Effector CD4-positive, alpha-beta T cell (primary cell): ENCODE results near the gene SYP.

Experiments
- DNase-seq: peaks from one replicate; pipeline ENCODE4 v3.0.0-alpha.2; 2020

The SYP gene

DNA sequence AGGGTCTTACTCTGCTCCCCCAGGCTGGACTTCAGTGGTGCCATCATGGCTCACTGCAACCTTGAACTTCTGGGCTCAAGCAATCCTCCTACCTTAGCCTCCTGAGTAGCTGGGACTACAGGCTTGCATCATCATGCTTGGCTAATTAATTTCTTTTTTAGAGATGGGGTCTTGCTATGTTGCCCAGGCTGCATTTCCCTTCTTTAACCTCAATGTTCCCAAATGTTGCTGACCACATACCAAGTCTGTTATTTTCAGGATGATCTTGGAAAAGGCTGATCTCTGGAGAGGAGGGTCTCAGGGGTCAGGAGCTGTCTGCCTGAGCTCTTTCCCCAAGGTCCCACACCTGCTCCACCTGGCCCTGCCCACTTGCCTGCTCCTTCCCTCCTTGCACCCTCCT, 20.1 kb upstream of the SYP start:
- DNase-seq = no peak

DNA sequence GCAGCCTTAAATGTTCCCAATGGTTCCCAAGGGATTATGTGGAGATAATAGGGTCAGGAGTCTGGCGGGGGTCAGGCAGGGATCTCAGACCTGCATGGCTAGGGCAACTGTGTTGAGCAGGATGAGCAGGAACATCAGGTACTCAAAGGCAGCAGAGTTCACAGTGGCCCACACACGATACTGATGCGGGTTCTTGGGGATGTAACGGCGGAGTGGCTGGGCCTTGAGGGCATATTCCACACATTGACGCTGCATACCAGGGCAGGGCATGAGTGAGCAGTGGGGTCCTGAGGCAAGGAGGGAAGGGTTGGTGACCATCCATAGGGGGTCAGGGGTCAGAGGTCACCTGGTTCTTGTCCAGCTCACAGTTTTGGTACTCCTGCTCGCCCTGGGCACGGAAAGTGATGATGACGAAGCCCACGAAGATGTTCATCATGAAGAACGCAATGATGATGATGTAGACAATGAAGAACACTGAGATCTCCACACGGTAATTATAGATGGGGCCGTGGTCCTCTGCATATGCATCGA, 15.1 kb upstream of the SYP start:
- no peak for DNase-seq

DNA sequence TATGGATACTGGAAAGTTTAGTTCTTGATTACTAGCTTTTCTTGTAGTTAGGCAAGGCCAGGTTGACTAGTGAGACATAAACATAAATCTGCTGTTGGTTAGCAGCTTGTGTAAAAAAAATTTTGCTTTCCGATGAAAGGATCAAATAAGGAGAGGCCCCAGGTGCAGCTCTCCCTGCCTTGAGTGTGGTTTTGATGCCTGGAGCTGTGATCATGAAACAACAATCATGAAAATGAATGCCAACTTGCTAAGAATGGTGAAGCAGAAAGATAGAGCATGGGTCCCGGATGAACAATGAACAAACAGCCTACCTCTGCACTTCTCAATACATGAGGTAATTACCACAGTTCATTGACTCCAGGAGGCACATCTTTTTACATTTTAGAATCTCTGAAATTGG, 14.4 kb upstream of the SYP start:
- no peak for DNase-seq

DNA sequence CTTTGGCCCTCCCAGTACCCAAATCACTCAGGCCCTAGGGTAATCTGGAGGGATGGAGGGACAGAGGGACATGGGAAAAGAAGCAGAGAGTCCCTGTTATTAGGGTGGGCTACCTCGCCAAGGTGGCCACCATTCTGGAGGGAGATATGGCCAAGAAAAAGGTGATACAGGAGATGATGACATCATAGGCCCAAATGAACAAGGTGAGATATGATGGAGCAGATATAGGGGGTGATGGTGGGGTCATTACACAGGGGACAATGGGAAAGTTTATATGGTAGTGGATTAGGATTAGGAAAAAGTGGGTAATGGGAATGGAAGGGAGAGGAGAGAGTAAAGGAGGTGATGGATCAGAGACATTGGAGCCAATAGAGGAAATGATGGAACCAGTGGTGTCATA, 12.9 kb upstream of the SYP start:
- no peak for DNase-seq

DNA sequence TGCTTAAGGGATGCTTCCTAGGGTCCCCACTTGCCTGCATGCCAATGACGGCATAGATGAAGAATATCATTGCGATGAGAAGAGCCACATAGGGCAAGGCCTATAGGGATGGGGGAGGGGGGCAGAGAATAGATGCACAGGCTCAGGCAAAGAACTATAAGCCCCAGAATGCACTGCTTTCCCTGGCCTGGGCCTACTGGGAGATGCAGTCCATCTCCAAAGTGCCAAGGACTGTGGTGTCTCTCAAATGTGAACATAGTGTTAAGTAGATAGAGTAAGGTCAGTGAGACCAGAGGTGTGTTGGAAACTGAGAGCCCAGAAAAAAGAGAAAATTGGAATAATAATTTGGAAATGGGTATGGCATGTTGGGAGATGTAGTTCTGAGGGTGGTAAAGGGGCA, 12.2 kb upstream of the SYP start:
- DNase-seq = no peak

DNA sequence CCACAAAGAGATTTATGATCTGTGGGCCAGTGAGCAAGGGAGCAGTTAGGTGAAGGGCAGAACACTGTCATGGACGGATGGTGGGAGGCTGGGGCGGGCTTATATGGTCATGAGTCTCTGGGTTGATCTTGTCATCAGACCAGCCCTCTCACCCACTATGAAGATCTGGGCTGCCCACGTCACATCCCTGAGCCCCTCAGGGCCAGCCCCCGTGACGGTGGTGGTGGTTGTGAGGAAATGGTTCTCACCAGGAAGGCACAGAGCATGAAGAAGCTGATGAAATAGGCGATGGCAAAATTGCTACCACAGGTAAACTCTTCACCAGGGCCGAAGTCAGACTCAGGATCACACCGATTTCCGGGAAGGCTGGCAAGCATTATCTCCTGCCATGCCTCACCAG, 11.1 kb upstream of the SYP start:
- DNase-seq = no peak

DNA sequence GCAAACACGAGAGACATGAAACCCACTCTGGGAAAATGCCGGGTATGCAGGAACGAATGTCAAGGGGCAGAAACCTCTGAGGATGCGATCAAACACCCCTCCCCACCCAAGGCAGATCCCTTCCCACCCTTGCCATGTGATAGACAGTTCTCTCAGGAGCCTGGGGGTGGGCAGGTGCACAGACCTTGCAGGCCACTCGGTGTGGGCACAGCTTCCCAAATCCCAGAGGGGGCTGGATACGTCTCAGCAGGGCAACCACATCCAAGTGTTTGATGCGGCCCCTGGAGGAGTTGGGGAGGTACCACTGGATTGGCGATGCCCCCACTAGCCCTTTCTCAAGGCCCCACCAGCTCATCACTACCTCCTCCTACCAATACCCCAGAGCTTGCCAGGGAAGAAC, 10.4 kb upstream of the SYP start:
- no peak for DNase-seq

DNA sequence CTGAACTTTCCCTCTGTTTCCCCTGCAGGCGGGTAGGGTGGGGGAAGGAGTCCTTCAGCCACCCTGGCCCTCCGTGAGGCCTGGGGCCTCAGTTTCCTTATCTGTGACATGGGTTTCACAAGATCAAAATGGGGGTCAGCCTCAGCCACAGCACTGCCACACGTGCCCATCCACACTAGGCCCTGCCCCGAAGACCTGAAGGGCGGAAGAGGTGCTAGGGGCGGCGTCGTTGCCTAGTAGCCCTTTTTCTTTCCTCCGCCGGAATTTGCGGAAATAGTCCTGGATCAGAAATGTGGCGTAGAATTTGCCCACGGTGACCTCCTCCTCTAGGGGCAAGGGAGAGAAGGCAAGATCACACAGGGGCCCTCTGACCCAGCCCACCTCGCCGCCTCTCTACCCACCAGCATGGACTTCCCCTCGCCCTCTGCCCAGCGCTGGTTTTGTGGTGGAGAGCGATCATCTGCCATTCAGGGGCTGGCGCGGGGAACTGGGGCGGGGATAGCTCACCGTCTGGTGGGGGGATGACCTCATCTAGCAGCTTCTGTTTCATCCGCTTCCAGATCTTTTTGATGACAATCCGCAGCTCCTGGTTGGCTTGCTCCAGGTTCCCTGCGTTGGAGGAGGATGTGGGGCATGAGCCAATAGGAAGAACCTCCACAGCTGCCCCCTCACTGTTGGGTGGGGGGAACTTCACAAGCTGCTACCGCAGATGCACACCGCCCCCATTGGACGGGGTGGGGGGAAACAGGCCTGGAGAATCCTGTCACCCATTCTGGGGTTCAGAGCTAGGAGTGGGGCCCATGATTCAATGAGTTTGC, 9.7 kb upstream of the SYP start:
- DNase-seq = no peak

DNA sequence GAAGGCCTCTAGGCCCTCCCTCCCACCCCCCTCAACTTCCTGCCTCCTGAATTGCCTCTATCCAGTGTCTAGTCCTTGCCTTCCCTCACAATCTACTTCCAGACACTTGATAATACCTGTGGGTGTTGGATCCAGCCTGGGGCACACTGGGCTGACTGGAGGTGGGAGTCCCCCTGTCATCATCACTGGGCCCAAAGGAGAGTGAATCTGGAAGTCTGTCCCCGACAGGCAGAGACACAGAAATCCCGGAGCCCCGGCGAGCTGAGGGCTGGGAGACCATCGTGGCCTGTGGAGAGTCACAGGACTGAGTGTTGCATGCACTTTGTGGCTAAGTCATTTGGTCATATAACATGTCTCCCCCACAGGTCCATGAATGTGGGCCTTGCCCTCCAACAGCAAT, 8.4 kb upstream of the SYP start:
- no peak for DNase-seq

DNA sequence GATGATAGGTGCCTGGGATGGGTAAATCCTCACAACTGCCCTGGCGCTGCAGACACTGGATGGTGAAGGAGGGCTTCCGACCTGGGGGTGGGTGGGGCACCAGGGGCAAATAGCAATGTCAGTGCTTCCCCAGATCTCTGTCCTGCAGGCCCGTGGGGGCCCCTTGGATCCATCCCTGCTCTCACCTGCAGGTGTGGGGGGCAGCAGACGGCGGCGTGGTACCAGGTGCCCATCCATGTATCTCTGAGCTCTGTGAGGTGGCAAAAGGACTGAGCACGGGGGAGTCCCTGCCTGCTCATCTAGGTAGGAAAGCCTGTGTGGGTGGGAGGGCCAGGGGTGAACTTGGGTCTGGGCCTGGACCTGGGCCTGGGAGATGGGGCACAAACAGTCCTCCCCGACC, 6.5 kb upstream of the SYP start:
- no peak for DNase-seq

DNA sequence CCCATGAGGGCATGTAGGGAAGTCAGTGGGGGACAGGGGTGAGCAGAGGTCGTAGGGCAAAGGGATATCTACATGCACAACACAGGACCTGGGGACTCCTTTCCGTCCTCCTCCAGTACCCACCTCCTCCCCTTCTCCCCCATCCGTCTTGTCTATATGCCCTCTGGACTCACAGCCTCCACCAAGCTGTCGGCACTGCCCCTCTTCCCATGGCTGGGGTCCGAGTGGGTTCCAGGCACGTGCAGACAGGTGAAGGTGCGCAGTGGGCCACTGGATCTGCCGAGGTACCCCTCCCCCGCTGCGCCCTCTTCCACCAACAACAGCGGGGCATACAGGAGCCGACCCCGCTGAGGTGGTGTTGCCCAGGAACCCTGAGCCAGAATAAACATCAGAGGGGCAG, 5.5 kb upstream of the SYP start:
- DNase-seq = no peak

DNA sequence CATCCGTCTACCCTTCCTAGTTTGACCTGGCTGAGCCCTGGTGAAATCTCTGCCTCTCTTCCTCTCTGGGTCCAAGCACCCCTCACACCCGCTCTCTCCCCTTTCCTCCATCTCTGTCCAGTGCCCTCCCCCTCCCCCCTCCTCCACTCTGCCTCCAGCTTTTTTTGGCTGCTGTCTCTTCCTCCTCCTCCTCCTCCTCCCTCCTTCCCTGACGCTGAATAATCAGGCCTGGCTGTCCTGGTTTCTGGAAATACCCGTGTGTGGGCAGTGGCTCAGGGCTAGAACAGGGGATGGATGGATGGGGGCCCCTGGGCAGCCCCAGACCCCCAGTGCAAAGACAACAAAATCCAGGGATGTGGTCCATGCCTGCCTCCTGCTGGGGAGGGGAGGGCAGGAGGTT, 4.7 kb upstream of the SYP start:
- no peak for DNase-seq

DNA sequence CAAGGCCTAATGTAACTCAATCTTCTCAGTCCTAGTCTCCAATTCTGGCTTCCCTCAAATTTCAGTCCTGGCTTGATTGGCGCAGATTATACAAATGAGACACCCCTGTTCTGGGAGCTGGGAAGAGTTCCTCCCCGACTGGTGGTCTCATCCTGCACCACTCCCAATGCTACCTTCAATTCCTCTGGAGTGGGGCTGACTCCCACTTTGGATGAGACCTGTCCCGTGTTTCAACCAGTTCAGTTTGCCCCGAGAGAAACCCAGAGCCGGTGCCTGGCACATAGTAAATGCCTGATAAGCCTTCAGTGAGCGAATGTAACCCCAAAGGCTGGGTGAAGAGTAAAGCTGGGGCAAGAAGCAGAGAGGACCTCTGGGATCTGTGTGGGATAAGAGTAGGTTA, 4.0 kb upstream of the SYP start:
- DNase-seq = no peak

DNA sequence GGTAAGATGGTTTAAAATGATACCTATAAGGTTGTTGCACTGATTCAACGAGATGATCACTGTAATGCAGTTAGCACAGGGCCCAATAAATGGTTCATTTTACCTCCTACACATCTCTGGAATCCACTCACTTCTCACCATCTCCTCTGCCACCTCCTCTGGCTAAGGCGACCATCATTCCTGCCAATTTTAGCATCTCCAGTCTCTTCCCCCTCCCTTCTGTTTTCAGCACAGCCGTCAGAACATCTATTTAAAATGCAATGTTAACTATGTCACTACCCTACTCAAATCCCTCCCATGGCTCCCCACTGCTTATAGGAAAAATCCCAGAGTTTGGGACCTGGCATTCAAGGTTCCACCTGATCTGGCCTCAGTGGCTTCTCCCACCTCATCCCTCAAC, 3.5 kb upstream of the SYP start:
- no peak for DNase-seq

DNA sequence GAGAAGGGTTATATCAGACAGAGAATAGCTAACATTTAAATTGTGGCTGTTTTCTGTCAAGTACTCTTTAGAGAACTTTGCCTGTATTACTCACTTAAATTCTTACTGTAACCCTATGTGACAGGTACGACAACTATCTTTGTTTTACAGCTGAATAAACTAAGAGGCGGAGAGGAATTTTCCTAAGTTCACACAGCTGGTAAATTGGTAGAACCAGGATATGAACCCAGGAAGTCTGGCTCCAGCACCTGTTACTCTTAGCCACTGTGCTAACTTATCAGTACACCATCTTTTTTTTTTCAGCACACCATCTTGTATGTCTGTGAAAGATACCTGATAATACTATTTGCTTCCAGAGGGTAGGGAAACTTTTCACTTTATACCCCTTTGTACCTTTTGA, 2.0 kb upstream of the SYP start:
- DNase-seq = no peak

DNA sequence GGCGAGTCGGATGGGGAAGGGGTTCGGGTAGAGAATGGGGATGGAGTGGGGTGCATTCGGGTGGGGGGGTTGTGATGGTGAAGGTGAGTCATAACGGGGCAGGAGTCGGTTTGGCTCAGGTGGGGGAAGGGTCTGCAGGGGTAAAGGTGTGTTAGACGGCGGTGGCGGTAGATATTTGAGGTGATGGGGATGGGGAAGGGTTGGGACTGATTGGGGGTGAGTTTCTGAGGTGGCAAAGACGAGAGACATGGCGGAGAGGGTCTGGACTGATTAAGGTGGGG, 738 bp downstream of the SYP start:
- DNase-seq = no peak

DNA sequence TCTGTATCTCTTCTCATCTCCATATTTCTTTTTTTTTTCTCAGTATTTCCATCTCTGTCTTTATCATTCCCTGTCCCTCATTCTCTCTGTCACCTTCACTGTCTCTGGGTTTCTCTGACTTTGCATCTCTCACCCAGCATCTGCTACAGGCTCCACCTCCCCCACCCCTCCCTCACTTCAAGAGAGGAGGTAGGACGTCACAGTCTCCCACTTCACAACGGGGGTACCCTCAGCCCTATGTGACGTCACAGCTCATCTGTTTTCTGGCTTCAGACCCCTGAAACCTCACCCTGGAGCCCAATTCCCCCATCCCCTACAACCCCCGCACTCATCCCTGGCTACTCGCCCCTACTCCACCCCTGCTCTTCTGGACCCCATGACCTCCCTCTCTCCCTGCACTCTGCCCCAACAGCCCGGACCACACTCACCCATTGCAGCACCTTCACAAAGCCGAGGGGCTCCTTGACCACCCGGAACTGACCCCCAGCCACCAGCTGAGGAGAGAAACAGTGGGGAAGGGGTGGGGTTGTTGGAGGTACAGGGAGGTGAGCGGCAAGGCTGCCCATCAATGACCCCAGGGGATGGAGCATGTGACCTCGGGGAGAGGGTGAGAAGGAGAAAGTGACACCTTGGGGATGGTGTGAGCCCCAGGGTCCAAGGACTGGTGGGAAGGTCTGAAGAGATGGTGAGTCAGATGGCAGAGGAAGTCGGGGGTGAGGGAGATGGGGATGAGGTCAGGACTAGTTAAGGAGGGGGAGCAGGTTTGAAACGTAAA, 1.3 kb downstream of the SYP start:
- DNase-seq = no peak

DNA sequence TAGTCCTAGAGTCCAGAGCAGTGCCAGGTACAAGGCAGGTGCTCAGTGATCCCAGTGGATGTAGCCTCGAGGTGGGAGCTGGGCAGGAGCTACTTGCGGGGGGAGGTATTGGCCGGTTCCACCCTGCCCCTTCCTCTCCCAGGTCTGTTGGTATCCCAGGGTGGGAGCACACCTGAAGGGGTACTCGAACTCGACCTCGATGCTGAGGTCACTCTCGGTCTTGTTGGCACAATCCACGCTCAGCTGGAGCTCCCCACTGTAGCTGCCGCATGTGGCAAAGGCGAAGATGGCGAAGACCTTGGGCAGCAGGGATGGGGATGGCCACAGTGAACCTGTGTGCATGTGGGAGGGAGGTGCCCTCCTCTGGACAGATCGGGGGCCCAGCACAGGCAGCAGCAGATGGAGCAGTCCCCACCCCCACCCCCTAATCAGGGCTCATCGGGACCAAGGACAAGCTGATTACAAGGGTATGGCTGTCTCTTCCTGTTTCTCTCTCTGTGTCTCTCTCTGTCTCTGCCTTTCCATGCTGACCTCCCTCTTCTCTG, 2.4 kb downstream of the SYP start:
- no peak for DNase-seq

DNA sequence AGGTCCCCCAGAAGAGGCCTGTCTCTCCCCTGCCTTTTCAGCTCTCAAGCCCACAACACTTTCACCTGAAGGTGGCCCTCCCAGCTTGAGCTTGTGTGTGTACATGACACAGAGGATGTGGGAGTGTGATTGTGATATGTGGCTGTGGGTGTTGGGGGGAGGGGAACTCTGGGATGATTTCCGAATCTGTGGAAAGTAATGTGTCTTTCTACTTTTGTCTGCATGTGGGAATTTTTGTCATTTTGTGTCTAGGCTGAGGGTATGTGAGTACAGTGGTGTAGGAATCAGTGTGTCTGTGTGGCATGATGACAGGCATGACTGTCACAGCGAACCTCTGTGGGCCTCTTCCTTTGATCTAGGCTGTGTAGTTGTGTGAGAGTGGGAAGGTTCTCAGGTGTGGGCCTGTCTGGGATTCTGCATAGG, 6.4 kb downstream of the SYP start:
- no peak for DNase-seq

DNA sequence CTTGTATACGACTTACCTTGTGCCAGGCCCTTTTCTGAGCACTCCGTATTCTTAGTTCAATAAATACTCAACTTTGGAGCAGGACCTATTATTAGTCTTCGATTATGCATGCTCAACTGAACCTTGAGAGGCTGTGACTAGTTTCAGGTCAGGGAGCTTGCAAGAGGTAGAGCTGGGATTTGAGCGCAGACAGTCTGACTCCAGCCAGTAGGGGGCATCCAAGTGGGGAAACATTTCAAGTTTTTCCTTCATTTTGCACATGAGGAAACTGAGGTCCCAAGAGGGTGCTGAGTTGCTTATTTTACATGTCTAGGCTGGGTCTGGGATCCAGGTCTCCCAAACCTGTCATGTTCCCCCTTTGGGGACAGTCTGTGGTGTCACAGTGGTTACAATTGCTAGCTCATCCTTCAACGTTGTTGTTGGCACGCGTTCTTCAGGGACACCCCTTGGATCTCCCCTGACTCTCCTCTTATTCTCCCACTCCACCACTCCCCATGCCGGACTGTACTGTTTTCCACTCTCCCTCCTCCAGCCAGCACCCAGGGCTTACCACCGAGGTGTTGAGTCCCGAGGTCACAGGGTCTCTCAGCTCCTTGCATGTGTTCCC, 7.2 kb downstream of the SYP start:
- no peak for DNase-seq

DNA sequence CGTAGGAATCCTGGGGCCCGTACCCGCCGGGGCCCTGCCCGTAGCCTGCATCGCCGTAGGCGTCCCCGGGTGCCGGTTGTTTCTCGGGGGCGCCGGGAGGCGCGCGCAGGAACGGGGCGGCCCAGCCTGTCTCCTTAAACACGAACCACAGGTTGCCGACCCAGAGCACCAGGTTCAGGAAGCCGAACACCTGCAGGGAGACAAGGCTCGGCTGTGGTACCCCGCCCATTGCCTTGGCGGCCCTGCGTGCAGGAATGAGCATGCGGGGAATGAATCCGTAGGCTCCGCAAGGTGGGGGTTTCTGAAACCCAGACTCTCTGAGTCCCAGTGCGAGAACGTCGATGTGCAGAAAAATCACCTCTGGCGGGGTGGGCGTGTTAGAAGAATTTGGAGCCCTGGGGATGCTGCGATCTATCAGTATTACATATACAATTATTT, 8.4 kb downstream of the SYP start:
- no peak for DNase-seq

DNA sequence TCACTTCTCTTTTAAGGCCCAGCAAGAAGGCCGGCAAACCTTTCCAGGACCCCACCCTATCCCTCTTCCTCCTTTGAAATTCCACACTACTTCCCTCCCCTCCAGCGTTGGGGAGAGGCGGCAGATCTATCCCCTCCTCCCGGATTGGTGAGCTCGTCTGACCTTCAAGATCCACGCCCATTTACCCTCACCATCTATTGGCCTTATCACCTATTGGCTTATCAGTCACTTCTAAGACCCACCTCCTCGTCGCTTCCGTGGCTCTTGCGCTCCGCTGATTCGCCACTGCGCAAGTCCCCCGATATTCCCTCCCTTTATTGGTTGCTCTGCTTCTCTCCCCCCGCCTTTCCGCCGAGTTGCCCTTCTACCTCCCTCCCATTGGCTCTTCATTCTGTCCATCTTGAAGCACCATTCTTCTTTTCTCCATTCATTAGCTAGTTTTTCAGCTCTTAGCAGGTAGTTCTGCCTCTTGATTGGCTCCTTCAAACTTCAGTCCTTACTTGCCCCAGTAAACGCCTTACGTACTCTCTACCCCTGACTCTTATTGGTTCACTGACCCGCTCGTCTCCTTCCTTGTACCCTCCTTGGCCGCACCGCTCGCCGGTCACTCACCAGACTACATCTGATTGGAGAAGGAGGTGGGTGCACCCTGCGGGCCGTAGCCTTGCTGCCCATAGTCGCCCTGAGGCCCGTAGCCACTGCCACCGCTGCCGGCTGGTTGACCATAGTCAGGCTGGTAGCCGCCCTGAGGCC, 9.0 kb downstream of the SYP start:
- DNase-seq = peak; percentile 74

DNA sequence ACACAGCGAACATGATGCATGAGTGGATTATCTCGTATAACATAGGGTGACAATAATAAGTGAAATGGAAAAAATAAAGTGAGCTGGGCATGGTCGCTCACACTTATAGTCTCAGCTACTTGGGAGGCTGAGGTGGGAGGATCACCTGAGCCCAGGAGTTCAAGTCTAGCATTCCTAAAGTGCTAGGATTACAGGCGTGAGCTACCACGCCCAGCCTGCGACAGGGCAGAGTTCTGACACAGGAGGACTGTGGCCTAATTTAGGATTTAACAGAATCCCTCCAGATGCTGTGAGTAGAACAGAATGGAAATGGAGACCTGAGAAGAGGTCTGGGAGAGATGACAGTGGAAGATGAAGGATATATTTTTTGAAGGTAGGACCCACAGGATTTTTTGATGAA, 10.4 kb downstream of the SYP start:
- DNase-seq = no peak
